VCaP (cell line): Measurements from ENCODE around the gene STAG3.

ENCODE experiments used
- H3K27ac ChIP-seq: fragments of 450-650 bp; 2 replicates; pipeline ENCODE4 v1.5.1; 2017
- CTCF ChIP-seq: fragments of 450-650 bp; conservative IDR thresholded peaks from 2 replicates; pipeline ENCODE4 v1.5.1; 2017; ENCODE audit warnings: mild to moderate bottlenecking, moderate library complexity

STAG3 gene

GRCh38 chr7:100163006-100163531 lies 14.6 kb upstream of the STAG3 start:
- H3K27ac ChIP-seq, result no peak overlapping the region
- no peak for TF ChIP-seq CTCF

GRCh38 chr7:100163871-100164270 lies 13.8 kb upstream of the STAG3 start:
- H3K27ac ChIP-seq, result no peak overlapping the region
- no peak for TF ChIP-seq CTCF

GRCh38 chr7:100166317-100166940 lies 11.3 kb upstream of the STAG3 start:
- H3K27ac ChIP-seq, result no peak overlapping the region
- TF ChIP-seq CTCF, result no peak

GRCh38 chr7:100166970-100167911 lies 10.5 kb upstream of the STAG3 start:
- no peak for TF ChIP-seq CTCF
- no peak overlapping the region for H3K27ac ChIP-seq

- TF ChIP-seq CTCF, result no peak
- no peak overlapping the region for H3K27ac ChIP-seq
Measured at GRCh38 chr7:100167912-100168323, 9.8 kb upstream of the STAG3 start.

GRCh38 chr7:100169147-100169850 lies 8.4 kb upstream of the STAG3 start:
- TF ChIP-seq CTCF, result no peak
- H3K27ac ChIP-seq, result no peak overlapping the region
